NCI-H226 (cell line): ENCODE data around the gene CCDC85B.
A peak's percentile ranks its signal among the peaks of the same experiment; 100 is the strongest.
"Not testable (repeated sequence)": the region's sequence is repeated elsewhere in the genome, so short reads cannot be mapped to it uniquely, and the experiment has no call there.

Experiments
- DNase-seq: peaks from one replicate; pipeline ENCODE4 v3.0.0-alpha.2; 2015

CCDC85B gene

DNA sequence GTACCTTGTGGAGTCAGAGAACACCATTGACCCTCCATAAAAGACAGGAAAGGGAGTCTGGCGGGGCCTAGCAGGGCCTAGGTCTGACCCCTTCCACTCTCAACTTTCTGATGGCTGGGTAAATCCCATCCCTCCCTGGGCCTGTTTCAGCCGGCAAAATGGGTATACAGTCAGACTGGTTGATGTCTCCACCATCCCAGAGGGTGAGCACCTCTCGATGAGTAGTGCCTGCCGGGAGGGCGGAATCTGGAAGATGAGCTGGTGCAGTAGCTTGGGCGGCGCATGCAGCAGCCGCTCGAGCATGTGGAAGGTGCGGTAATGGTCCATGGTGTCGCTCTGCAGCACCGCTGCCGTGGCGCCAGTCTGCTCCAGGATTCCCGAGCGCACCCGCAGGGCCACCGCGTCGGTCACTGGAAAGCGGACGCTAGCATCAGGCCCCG, 2.7 kb upstream of the CCDC85B start:
- peak; percentile 48 for DNase-seq

DNA sequence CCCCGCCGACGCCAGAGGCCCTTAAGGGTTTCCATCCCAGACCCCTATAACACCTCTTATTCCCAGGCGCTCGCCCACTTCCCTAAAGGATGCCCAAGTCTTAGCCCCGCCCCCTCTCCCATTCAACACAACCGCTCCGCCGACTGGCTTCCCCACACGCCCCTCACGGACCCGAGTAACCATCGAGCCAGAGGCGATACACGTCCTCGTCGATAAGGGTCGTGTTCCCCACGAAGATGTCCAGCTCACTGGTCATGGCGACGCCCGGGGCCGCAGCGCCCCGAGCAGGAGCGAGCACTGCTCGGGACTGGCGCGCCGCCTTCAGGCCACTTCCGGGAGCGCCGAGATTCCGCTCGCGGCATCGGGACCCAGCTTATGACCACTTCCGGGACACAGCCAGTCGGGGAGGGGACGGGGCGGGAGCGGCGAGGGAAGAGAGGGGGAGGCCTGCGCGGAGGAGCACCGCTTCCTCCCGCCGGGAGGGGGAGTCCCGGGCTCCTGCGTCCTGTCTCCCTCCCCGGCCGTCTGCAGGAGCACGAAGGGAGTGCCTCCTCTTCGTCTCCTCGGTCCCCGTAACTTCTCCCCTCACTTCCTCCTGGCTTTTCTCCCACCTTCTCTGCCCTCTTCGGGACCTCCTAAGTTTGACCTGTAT, 2.2 kb upstream of the CCDC85B start, which contains the start of gene FIBP:
Gene FIBP, minus strand, starts transcription at position 309 of the 652 bp plus-strand sequence. Its CDS starts 53 bp downstream, at position 256.
- DNase-seq = peak; percentile 95

DNA sequence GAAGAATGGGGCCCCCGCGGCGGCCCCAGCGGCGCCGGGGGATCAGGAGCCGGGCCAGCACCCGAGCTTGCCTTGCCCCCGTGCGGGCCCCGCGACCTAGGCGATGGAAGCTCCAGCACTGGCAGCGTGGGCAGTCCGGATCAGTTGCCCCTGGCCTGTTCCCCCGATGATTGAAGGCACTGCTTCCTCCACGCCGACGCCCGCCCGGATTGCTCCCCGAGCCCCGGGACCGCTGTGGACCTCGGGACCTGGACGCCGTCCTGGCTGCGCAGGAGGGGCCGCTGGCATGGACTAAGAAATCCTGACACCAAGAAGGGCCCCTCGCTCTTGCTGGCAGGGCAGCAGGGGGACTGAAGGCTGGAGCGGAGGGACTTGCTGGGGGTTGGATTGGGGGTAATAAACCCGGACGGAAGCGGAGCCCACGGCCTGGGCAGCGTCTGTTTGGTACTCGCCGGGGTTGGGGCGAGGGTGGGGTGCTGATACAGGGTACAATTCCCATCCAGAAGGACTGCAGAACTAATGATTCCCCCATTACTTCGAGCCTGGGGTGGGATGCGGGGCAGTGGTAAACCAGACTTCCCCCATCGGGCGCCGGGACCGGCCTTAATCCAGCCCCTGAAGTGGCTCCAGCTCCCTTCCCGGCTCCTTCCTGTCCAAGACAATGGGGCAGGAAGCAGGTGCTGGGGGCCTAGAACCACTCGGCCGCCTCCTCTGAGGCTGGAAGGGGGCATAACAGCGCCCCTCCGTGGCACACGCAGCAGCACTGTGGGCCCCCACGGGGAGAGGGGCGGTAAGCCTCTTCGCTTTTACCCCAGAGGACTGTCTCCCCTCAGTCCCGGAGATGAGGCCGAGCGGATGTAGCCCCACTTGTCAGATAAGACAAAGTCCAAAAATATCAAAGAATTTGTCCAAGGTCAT, 1.0 kb downstream of the CCDC85B start:
- DNase-seq = no peak

DNA sequence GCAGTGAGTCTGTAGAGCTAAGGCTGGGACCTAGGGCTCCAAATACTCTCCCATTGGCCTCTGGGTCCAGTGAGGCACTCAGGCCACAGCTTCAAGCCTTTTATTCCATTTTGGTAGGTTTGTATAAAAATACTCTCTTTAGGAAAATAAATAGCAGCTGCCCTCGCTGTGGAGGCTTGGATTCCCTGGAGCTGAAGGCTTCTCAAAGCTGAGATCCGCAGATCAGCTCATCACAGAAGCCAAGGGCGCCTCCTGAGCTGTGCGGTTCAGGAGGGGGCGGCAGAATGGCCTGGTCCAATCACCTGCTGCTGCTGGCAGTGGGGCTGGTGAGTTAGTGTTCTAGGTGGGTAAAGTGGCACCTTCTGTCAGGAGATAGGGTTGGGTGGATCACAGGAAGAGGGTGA, 1.7 kb downstream of the CCDC85B start:
- DNase-seq = not testable (repeated sequence)

DNA sequence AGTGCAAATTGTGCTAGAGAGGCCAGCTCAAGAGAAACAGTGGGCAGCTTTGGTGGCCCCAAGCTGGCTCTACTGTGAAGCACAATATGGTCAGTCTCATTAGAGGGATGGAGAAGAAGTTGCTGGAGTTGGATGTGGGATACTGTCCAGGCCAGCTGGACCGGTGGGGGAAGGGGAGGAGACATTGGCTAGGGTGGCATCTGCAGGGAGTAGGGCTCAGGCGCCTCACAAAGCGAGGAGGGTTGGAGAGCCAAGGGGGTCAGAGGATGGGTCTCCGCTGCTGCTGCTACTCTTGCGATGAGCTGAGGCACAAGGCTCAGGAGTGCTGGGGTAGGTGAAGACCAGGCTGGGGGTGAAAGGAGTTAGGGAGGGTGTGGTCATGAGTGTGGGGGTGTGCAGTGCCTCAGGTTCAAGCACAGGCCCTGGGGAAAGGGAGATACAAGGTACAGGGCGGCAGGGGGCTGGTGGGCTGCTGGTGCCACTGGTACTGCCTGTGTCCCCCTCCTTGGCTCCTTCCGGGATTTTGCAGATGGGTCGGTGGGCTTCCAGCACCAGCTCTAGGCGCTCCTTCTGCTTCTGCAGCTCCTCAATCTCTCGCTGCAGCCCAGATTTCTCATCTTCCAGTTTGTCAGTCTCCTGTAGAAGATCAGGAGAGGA, 2.3 kb downstream of the CCDC85B start:
- DNase-seq = no peak

DNA sequence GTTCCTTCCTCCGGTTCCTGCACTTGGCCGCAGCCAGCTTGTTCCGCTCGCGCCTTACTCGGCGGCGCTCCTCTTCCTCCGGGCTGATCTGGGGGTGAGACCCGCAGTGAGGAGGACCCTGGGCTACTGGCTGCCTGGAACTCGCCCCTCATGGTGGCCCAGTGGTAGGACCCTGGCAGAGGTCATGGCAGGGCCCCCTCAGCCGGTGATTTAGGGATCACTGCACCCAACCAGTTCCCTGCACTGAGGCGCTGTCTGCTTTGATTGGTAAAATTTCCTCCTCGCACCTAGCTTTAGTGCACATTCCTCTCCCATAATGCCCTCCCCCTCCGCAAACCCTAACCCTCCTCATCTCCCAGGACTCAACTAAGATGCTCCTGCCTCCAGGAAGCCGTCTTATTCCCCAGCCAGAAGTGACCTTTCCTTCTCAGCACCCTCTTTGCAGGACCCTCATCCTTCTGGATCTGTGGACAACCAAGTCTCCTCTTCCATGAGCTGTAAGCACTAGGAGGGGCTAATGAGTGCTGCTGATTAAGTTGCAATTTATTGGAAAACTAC, 3.6 kb downstream of the CCDC85B start:
- no peak for DNase-seq

DNA sequence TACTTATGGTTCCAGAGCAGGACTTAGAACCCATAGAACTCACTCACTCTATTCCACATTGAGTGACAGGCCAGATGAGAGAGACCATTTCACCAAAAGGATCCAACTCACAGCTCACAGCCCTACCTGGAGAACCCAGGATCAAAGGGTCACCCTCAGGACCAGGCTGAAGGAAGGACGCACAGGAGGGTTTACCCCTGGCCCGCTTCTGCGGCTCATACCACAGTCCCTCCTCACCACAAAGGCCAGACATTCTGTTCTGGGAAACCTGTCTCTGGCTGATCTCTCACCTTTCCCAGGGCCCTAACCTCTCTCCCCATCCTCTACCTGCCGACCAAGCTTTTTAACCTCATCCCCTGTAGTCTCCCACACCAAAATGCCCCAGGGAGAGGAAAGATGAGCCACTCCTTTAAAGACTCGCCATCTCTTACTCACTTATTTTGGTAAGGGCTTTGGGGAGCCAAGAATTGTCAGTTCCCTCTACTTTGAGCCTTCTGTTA, 5.1 kb downstream of the CCDC85B start:
- no peak for DNase-seq

DNA sequence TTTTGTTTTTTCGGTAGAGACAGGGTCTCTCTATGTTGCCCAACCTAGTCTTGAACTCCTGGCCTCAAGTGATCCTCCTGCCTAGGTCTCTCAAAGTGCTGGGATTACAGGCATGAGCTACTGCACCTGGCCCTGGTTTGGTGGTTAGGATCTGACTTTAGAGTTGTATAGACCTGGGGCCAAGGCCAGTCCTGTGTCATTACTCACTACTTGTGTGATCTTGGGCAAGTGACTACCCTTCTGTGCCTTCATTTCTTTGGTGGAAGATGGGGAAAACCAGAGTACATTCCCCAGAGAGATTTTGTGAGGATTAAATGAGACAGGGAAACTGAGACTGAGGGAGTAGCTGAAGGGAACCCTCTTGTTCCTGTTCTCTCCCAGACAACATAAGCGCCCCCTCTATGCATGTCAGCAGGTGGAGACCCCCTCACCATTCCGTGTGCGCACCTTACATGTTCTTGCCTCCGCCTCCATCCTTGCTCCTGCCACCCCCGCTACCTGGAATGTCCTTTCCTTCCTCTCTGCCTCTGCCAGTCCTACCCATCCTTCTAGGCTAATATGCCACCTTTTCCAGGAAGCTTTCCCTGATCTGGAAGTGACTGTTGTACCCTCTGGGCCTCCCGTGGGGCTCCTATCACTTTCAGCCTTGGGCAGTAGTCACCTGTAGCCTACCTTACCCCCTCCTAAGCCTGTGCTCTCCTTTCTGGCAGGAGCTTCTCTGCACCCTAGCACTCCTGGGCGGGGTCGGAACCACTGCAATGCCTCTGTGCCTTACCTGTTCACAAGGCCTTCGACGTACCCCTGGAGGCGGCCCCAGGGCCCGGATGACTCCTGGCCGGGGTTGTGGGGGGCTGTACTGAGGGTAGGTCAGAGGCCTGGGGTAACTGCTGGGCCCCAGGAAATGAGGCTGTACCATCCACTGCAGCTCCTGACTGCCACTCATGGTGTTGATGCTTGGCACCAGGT, 5.8 kb downstream of the CCDC85B start:
- no peak for DNase-seq

DNA sequence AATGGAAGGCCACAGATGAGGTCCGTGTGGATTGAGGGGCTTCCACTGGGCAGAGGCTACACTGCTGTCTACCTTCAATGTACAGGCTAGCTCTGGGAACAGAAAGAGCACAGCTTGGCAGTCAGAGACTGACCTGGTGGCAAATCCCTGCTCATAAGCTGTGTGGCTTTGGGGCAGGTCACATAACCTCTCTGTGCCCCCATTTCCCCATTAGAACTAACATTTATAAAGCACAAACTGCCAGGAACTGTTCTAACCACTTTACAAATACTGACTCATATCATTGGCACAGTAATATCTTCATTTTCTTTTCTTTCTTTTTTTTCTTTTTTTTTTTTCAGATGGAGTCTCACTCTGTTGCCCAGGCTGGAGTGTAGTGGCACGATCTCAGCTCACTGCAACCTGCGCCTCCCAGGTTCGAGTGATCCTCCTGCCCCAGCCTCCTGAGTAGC, 6.6 kb downstream of the CCDC85B start:
- no peak for DNase-seq

DNA sequence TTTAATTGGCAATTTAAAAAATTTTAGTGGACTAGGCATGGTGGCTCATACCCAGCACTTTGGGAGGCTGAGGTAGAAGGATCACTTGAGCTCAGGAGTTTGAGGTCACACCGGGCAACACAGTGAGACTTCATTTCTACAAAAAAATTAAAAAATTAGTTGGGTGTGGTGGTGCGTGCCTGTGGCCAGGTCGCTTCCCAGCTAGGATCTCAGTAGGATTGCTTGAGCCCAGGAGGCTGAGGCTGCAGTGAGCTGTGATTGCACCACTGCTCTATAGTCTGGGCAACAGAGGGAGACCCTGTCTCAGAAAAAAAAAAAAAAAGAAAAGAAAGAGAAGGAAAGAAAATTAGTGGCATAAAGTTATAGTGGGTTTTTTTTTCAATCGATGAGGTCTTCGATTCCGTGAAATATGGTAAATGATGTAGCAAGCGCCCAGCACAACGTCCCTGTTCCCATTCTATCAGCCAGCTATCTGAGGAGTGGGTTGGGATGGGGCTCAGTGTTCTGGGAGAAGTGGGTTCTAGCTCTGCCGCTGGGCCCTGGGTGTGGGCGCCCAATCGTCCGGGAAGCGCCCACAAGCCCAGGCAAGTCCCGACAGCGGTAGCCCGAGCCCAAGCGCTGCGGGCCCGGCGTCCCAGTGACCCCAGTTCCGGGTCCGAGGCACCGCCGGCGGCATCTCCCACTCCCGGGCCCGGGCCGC, 8.3 kb downstream of the CCDC85B start:
- no peak for DNase-seq

DNA sequence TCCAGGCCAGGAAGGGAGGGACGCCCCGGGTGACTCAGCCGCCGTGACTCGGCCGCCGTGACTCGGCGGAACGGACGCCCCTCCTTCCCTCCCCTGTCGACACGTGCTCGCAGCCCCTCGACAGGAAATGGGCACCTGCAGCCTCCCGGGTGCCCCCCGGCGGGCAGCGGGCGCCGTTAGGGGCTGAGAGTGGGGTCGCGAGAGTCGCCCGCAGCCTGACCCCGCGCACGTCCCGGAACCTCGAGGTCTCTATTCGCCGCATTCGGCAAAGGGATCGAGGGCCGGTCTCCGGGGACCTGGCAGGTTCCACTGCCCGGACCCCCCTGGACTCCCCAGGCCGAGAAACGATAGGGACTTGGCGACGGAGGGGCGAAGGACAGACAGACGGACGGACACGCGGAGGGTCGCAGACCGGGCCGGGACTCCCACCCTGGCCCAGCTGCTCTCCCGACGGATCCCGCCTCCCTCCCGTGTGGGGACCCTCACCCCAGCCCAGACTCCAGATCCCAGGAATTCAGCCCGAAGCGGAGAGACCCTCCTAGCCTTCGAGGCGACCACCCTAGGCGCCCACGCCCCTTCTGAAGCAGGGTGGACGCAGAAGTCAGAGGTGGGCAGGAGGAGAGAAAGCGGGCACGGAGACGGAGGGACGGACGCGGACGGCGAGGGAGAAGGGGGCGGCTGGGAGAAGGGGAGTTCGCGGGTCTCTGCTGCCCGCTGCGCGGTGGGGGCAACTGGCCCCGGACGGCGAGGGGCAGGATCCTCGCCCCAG, 9.1 kb downstream of the CCDC85B start:
- peak; percentile 86 for DNase-seq

DNA sequence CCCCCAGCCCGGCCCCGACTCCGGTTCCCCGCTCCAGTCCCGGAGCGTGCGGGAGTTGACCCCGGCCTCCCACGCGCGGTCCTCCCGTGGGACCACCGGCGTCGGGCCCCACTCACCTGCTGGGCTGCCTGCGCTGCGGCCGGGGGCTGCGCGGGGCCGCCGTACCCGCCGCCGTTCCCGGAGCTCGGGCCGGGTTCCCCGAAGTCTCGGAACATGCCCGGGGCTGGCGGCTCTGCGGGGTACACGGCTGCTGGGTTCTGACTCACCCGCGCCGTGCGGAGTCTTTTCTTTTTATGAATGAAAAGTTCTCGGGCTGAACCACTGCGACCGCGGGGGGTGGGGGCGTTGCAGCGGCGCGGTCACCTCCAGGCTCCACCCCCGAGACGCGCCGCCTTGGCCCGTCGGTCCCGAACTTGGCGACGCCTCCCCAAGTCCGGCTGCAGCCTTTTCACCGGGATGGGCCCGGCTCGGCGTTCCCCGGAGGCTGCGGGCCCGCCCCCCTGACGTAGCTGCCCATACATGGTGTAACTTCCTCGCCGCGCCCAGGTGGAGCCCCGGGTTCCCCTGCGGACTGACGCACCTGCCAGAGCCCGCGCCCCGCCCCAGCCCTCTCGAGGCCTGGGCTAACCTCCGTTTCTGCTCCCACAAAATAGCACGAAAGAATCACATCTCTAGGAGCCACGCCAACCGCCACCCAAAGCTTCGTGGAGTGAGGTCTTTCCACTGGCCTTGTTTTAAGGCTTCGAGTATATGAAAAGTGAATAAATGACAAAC, 9.8 kb downstream of the CCDC85B start, which contains the start of gene FOSL1:
Gene FOSL1, minus strand, starts transcription at position 264 of the 774 bp plus-strand sequence. Its CDS starts 49 bp downstream, at position 215.
- DNase-seq = peak; percentile 98

DNA sequence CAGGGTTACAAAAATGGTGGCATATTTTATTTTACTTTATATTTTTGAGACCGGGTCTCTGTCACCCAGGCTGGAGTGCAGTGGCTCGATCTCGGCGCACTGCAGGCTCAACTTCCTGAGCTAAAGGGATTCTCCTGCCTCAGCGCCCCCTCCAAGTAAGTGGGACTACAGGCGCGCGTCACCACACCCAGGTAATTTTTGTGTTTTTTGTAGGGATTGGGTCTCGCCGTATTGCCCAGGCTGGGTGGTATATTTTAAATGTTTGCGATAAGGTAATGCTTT, 10.4 kb downstream of the CCDC85B start:
- DNase-seq = no peak

DNA sequence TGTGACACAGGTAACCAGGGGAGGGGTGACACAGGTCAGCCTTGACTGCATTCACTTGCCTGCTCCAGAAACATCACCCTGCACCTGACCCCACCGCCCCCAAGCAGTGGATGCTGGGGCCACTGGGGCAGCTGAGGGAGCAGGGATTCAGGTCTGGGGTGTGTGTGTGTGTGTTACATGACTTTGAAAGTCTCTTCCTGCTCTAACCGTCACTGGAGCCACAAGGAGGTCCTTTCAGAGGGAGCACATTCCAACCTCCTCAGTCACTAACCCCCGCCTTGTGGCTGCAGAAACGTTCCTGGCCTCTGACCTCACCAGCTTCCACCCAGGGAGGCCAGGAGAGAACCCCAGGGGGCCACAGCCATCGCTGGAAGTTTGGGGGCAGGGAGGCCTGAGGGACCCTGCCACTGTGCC, 12.6 kb downstream of the CCDC85B start:
- peak; percentile 77 for DNase-seq

DNA sequence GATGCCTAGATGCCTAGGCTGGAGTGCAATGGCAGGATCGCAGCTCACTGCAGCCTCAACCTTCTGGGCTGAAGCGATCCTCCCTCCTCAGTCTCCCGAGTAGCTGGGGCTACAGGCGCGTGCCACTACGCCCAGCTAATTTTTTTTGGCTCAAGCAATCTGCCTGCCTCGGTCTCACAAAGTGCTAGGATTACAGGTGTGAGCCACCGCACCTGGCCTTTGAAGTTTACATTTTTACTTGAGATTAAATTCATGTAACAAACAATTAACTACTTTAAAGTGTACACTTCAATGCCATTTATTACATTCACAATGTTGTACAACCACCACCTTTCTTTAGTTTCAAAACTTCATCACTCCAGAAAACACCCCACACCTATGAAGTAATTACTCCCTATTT, 13.2 kb downstream of the CCDC85B start:
- no peak for DNase-seq

DNA sequence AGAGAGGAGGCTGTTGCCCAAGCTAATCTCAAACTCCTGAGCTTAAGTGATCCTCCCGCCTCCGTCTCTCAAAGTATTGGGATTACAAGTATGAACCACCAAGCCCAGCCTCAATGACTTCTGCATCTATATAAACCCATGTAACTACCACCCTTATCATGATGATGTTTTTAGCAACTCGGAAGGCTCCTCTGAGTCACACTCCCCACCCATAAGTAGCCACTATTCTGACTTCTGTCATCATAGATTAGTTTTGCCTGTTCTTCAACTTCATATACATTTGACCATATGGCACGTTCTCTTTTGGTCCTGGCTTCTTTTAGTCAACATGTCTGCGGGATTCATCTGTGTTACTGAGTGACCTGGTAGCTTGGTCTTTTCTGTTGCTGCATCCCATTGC, 16.1 kb downstream of the CCDC85B start:
- DNase-seq = peak; percentile 46

DNA sequence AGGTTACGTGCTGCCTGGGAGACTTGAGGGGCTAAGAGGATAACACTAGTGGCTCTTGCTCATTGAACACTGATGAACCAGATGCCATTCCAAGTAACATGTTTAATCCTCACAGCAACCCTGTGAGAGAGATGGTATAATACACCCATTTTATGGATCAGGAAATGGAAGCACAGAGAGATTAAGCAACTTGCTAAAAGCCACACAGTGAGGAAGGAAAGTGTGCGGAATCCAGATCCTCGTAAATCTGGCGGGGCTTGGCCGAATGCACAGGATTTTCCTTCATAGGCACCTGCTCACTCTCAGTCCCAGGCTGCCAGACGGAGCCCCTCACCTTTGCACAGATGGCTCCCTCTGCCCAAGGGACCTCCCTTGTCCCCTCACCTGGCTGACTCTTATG, 17.4 kb downstream of the CCDC85B start:
- DNase-seq = no peak

DNA sequence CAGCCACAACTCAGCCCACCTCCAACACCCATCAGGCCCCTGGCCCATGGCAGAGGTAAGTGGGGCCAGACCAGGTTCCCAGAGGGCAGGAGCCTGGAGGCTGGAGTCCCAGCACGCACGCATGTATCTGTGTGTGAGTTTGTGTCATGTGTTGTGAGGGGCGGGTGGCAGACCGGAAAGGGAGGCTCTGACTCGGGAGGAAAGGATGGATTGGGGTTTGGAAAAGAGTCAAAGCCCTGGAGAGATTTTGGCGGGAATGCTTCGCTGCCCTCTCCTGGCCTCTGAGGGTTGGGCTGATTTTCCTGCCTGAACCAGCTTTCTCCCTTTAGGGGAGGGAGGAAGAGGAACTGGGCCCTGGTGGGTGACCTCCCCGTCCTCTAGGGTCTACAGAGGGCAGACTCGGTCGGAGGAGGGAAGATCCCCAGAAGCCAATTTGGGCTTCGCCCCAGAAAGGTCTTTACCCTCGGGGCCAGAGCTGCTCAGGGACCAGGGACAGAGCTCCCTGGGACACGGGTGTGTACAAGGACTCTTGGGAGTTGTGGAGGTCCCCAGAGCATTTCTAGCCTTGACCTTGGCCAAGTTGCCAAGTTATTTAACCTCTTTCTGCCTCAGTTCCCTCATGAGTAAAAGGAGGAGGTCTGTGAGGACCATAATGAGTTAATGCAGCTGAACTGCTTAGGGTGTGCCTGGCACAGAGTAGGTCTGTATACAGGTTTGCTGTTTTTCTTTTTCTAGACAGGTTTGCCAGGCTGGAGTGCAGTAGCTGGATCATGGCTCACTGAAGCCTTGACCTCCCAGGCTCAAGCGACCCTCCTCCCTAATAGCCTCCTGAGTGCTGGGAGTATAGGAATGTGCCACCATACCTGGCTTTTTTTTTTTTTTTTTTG, 21.5 kb downstream of the CCDC85B start:
- peak; percentile 92 for DNase-seq
